Activated CD4-positive, alpha-beta memory T cell treated with anti-CD3 and anti-CD28 coated beads, Interleukin-2, amount 10 ng/mL, durations not matched to agents 7 days and 5 days (primary cell): ENCODE results near the gene C1QTNF6. TPM values are rescaled to one million over a fixed set of nuclear protein-coding genes. Genes with fewer than 3 reads are reported as not detected.

Experiments used
- CTCF ChIA-PET: fragments of 350-600 bp; sonication (Branson Sonifier 250); formaldehyde crosslinking; loops from one replicate; lab custom pipeline; 2021; ENCODE audit warnings: antibody characterized with exemption, inconsistent platforms; lab: Charles Lee
- POLR2A ChIA-PET: fragments of 350-600 bp; sonication (Branson Sonifier 250); formaldehyde crosslinking; loops from one replicate; lab custom pipeline; 2021; ENCODE audit warnings: antibody characterized with exemption; lab: Charles Lee
- DNase-seq: peaks from one replicate; pipeline ENCODE4 v3.0.0-alpha.2; 2020
- H3K27ac Mint-ChIP-seq: one replicate; pipeline ENCODE4 v1.8.0; 2021; ENCODE audit warnings: mild to moderate bottlenecking, mixed read lengths
- H3K27me3 Mint-ChIP-seq: one replicate; pipeline ENCODE4 v1.8.0; 2021; ENCODE audit warnings: mixed read lengths
- H3K36me3 Mint-ChIP-seq: one replicate; pipeline ENCODE4 v1.8.0; 2021; ENCODE audit warnings: low read depth, mixed read lengths
- H3K4me1 Mint-ChIP-seq: one replicate; pipeline ENCODE4 v1.8.0; 2021; ENCODE audit warnings: mixed read lengths
- H3K4me3 Mint-ChIP-seq: one replicate; pipeline ENCODE4 v1.8.0; 2021; ENCODE audit warnings: mild to moderate bottlenecking, mixed read lengths
- H3K9me3 Mint-ChIP-seq: one replicate; pipeline ENCODE4 v1.8.0; 2021; ENCODE audit warnings: mixed read lengths
- total RNA-seq, 2 experiments: library from RNA; stranded (reverse); gene quantifications; one replicate each; pipeline ENCODE4 v1.2.3, GENCODE V29; 2021

C1QTNF6 gene
- total RNA-seq, 2 experiments from 2014 or later: 10.2 to 10.3 TPM

DNA sequence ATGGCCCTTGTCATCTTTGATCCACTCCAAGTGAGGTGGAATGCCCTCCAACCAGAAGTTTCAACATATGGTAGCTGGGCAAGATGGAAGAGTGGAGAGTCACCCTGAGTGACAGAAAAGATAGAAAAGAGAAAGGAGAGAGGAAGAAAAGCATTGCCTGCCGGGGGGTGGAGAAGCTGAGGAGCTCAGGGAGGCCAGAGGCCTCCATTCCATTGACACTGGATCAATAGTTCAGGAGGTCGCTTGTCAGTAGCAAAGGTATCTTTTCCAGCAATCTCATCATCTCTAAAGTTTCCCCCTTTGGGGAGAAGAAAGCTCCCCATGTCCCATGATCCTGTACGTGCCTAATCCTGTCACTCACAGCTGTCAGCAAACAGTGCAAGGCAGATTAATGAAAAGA is 6.7 kb upstream of the C1QTNF6 start:
- Mint-ChIP-seq H3K27me3 (no peaks in the 10 kb centered on the region), H3K4me3 (no peak overlapping the region), H3K36me3 (peaks cover 14% of the 10 kb centered on the region), H3K9me3 (no peaks in the 10 kb centered on the region), H3K4me1 (peaks cover 44% of the 10 kb centered on the region), H3K27ac (no peak overlapping the region)
- ChIA-PET POLR2A (interaction anchor here (1.3 to 2.9 kb wide), 5 partner anchors 17 to 49 kb away, joined by 4 to 12 read pairs (median 4); partner anchors contain the start of genes IL2RB and RAC2), CTCF (interaction anchor here (1.5 to 4.0 kb wide), 2 partner anchors 29 to 118 kb away, joined by 4 to 17 read pairs; no protein-coding TSS in a partner anchor)
- no peak for DNase-seq

DNA sequence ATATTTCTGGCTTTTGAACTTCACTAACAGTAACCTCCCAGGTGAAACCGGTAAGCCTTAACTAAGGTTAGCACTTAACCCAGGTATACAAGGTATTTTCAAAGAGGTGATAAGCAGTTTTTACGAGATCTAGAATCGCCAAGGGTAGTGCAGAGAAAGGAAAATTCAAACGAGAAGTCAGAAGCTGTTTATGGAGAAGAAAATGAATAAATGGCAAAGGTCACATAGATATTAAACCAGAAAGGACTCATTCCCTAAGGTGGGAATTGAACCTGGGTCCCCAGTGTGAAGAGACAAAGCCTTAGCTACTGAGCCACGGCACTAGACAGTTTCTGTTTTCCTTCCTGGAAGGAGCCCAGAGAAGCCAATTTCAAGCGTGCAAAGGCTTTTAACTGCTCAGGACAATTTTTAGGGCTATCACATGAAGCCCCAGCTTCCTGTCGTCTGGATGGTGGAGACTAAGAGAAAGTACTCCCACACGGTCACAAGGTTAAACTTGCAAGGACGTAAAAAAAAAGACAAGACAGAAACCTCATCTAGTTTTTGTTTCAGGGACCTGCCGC is 5.7 kb upstream of the C1QTNF6 start:
- DNase-seq: peak; percentile 44
- no peak overlapping the region for H3K4me3 Mint-ChIP-seq
- POLR2A ChIA-PET: interaction anchor here (0.7 to 3.0 kb wide), 12 partner anchors 10 to 114 kb away, joined by 3 to 13 read pairs (median 4); partner anchors contain the start of genes IL2RB and RAC2
- CTCF ChIA-PET: interaction anchor here (0.8 to 4.0 kb wide), 4 partner anchors 28 to 418 kb away, joined by 3 to 17 read pairs (median 4); partner anchors contain the start of gene IFT27
- H3K4me1 Mint-ChIP-seq: peaks cover 46% of the 10 kb centered on the region
- peak overlapping the region; percentile 64 for H3K27ac Mint-ChIP-seq
- H3K9me3 Mint-ChIP-seq: no peaks in the 10 kb centered on the region
- peaks cover 16% of the 10 kb centered on the region for H3K36me3 Mint-ChIP-seq
- H3K27me3 Mint-ChIP-seq: no peaks in the 10 kb centered on the region

GRCh38 chr22:37192741-37193140 is 4.7 kb upstream of the C1QTNF6 start:
- no peak overlapping the region for H3K4me3 Mint-ChIP-seq
- H3K27ac Mint-ChIP-seq: no peak overlapping the region
- no peak for DNase-seq
- no peaks in the 10 kb centered on the region for H3K9me3 Mint-ChIP-seq
- H3K36me3 Mint-ChIP-seq: peaks cover 16% of the 10 kb centered on the region
- ChIA-PET POLR2A (interaction anchor here (1.1 to 3.0 kb wide), 6 partner anchors 27 to 113 kb away, joined by 4 to 13 read pairs (median 7); partner anchors contain the start of genes IL2RB and RAC2), CTCF (interaction anchor here (4.0 kb wide), 1 partner anchor 27 kb away, joined by 17 read pairs; no protein-coding TSS in a partner anchor)
- peaks cover 47% of the 10 kb centered on the region for H3K4me1 Mint-ChIP-seq
- no peaks in the 10 kb centered on the region for H3K27me3 Mint-ChIP-seq

DNA sequence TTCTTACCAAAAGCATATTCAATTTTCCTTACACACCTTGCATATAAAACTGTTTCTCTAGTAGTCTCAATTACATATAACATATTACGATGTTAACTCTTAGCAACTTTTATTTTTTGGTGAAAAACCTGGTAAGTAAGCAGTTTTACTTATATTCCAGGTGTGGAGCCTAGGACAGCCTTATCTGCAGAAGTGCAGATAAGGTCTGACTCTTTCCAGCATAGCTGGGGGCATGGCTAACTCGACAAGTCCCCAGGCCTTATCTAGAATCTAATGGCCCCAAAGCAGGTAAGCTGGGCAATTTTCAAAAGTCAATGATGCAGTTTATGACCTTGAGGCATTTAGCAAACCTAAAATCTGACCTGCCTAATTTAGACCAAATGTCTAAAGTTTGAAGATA is 4.2 kb upstream of the C1QTNF6 start:
- Mint-ChIP-seq H3K36me3 (peaks cover 16% of the 10 kb centered on the region), H3K27ac (no peak overlapping the region), H3K27me3 (no peaks in the 10 kb centered on the region), H3K4me3 (no peak overlapping the region), H3K9me3 (no peaks in the 10 kb centered on the region), H3K4me1 (peaks cover 47% of the 10 kb centered on the region)
- POLR2A ChIA-PET: interaction anchor here (1.4 to 3.0 kb wide), 3 partner anchors 26 to 43 kb away, joined by 3 to 13 read pairs (median 12); partner anchors contain the start of gene IL2RB
- DNase-seq: no peak
- CTCF ChIA-PET: interaction anchor here (1.0 to 4.0 kb wide), 5 partner anchors 8 to 148 kb away, joined by 3 to 17 read pairs (median 3); partner anchors contain the start of gene KCTD17

DNA sequence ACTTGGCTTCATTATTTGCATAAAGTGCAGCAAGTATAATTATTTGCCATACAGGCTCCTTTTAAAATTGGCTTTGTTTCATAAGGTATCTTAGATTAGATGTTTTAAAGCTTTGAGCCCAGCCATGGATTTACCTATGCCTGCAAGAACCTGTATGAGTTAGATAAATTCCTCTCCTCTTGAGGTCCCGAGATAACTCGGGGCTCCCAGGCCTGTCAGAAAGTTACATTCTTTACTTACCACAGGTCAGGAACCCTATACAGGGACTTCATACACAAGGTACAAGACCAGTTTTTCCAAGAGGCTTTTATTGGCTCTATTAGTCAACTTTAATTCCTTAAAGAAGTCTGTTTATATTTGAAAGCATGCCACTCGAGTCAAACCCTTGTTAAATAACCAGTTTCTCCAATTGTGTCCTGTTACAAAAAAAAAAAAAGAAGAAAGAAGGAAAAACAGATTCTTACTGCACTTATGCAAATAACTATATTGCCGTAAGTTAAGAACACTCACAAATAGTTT is 2.3 kb upstream of the C1QTNF6 start:
- DNase-seq: no peak
- H3K4me3 Mint-ChIP-seq: no peak overlapping the region
- H3K36me3 Mint-ChIP-seq: peaks cover 16% of the 10 kb centered on the region
- H3K27ac Mint-ChIP-seq: no peak overlapping the region
- CTCF ChIA-PET: no interaction called here
- H3K4me1 Mint-ChIP-seq: peaks cover 61% of the 10 kb centered on the region
- H3K9me3 Mint-ChIP-seq: no peaks in the 10 kb centered on the region
- POLR2A ChIA-PET: interaction anchor here (1.2 kb wide), 1 partner anchor 41 kb away, joined by 3 read pairs; no protein-coding TSS in a partner anchor
- no peaks in the 10 kb centered on the region for H3K27me3 Mint-ChIP-seq

- H3K27me3 Mint-ChIP-seq: no peaks in the 10 kb centered on the region
- no peaks in the 10 kb centered on the region for H3K9me3 Mint-ChIP-seq
- ChIA-PET POLR2A (interaction anchor here (1.1 kb wide), 1 partner anchor 22 kb away, joined by 3 read pairs; no protein-coding TSS in a partner anchor), CTCF (no interaction called here)
- H3K4me3 Mint-ChIP-seq: no peak overlapping the region
- H3K27ac Mint-ChIP-seq: no peak overlapping the region
- no peak for DNase-seq
- H3K36me3 Mint-ChIP-seq: peaks cover 16% of the 10 kb centered on the region
- peaks cover 54% of the 10 kb centered on the region for H3K4me1 Mint-ChIP-seq
Observed at GRCh38 chr22:37188901-37189466, 937 bp upstream of the C1QTNF6 start.

DNA sequence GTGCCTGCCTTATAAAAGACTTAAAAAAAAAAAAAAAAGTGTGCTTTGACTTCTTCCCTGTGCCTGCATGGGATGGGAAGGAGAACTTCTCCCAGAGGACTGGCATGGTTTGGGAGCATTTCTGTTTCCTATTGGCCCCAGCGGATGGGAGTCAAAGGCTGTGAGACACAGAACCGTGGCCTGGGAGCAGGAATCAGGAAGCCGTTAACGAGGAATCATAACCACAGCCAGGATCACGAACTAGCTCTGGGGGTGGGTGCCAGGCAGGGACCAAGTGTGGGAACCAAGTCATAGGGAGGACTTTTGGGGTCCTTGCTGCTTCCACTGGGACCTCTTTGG is 526 bp downstream of the C1QTNF6 start:
- H3K4me1 Mint-ChIP-seq: peaks cover 46% of the 10 kb centered on the region
- POLR2A ChIA-PET: interaction anchor here (0.7 to 2.6 kb wide), 6 partner anchors 10 to 66 kb away, joined by 3 to 9 read pairs (median 3); no protein-coding TSS in a partner anchor
- H3K9me3 Mint-ChIP-seq: no peaks in the 10 kb centered on the region
- peaks cover 9% of the 10 kb centered on the region for H3K36me3 Mint-ChIP-seq
- CTCF ChIA-PET: interaction anchor here (1.2 to 1.9 kb wide), 5 partner anchors 11 to 40 kb away, joined by 3 to 5 read pairs (median 3); no protein-coding TSS in a partner anchor
- H3K27ac Mint-ChIP-seq: no peak overlapping the region
- H3K4me3 Mint-ChIP-seq: no peak overlapping the region
- H3K27me3 Mint-ChIP-seq: no peaks in the 10 kb centered on the region
- DNase-seq: no peak

DNA sequence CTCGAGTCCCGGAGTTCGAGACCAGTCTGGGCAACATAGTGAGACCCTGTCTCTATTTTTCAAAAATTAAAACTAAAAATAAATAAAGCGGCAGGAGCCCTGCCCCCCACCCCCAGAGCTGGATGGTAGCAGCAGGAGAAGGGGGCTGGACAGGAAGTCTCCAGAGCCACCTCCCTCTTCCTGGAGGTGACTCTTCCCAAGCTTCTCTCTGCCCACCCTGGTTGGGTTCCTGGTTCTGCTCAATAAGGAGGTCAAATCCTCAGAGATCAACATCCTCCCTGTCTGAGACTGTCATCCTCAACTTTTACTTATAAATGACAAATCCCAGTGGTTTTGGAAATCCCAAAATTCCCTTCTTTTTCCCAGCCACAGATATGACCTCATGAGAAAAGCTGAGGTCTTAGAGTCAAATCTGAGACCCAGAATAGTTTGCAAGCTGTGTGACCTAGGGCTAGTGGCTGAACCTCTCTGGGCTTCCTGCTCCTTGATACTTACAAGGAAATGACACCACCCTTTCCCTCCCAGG is 987 bp downstream of the C1QTNF6 start:
- Mint-ChIP-seq H3K9me3 (no peaks in the 10 kb centered on the region), H3K27me3 (no peaks in the 10 kb centered on the region), H3K27ac (peak overlapping the region; percentile 72), H3K4me3 (no peak overlapping the region), H3K4me1 (peaks cover 46% of the 10 kb centered on the region), H3K36me3 (peaks cover 8% of the 10 kb centered on the region)
- no peak for DNase-seq
- ChIA-PET CTCF (interaction anchor here (1.2 to 1.9 kb wide), 5 partner anchors 11 to 40 kb away, joined by 3 to 5 read pairs (median 3); no protein-coding TSS in a partner anchor), POLR2A (interaction anchor here (0.9 to 2.6 kb wide), 8 partner anchors 9 to 65 kb away, joined by 3 to 9 read pairs (median 4); no protein-coding TSS in a partner anchor)

DNA sequence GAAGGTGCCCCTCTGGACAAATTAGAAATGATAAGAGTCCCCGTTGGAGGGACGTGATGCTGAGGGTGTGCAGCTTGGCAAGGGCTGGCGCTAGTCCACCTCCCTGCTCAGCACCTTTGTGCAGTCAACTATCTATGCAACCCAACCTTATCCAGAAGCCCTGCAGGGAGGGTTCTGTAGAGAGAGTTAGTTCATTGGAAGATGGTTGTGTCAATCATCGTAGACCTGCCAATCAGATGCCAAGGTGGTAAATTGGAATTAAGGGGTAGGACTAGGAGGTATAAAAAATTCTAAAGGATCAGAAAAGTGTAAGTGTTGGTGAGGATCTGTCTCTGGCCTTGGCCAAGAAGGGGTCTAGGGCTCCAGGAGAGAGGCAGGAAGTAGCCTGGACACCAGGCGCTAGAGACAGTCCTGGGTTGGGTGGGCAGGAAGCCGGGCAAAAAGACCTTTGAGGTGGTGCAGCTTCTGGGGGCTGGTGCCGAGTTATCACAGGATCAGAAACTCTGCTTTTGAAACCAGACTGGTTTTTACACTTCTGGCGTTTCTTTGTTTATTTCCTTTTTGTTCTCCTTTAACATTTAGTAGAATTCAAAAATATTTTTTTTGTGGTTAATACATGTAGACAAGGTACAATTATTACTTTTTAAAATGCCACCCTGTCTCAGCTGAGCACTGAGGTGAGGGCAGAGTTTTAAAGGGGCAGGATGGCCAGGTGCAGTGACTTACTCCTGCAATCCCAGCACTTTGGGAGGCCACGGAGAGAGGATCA is 1.6 kb downstream of the C1QTNF6 start:
- peak overlapping the region; percentile 72 for H3K27ac Mint-ChIP-seq

GRCh38 chr22:37185646-37186227 is 2.3 kb downstream of the C1QTNF6 start:
- no peak for DNase-seq
- Mint-ChIP-seq H3K9me3 (no peaks in the 10 kb centered on the region), H3K27ac (no peak overlapping the region), H3K36me3 (peaks cover 7% of the 10 kb centered on the region), H3K27me3 (no peaks in the 10 kb centered on the region), H3K4me1 (peaks cover 47% of the 10 kb centered on the region), H3K4me3 (no peak overlapping the region)
- POLR2A ChIA-PET: interaction anchor here (1.4 to 2.6 kb wide), 4 partner anchors 8 to 36 kb away, joined by 3 to 9 read pairs (median 6); no protein-coding TSS in a partner anchor
- CTCF ChIA-PET: no interaction called here

More for the DNA sequence above, 1.6 kb downstream of the C1QTNF6 start:
- no peaks in the 10 kb centered on the region for H3K9me3 Mint-ChIP-seq
- peak overlapping the region; percentile 39 for H3K4me3 Mint-ChIP-seq
- peak; percentile 43 for DNase-seq
- ChIA-PET POLR2A (interaction anchor here (1.0 to 2.6 kb wide), 7 partner anchors 9 to 64 kb away, joined by 3 to 9 read pairs (median 5); no protein-coding TSS in a partner anchor), CTCF (interaction anchor here (1.2 to 1.9 kb wide), 5 partner anchors 12 to 39 kb away, joined by 3 to 5 read pairs (median 3); no protein-coding TSS in a partner anchor)
- H3K4me1 Mint-ChIP-seq: peaks cover 47% of the 10 kb centered on the region
- peaks cover 8% of the 10 kb centered on the region for H3K36me3 Mint-ChIP-seq
- no peaks in the 10 kb centered on the region for H3K27me3 Mint-ChIP-seq

DNA sequence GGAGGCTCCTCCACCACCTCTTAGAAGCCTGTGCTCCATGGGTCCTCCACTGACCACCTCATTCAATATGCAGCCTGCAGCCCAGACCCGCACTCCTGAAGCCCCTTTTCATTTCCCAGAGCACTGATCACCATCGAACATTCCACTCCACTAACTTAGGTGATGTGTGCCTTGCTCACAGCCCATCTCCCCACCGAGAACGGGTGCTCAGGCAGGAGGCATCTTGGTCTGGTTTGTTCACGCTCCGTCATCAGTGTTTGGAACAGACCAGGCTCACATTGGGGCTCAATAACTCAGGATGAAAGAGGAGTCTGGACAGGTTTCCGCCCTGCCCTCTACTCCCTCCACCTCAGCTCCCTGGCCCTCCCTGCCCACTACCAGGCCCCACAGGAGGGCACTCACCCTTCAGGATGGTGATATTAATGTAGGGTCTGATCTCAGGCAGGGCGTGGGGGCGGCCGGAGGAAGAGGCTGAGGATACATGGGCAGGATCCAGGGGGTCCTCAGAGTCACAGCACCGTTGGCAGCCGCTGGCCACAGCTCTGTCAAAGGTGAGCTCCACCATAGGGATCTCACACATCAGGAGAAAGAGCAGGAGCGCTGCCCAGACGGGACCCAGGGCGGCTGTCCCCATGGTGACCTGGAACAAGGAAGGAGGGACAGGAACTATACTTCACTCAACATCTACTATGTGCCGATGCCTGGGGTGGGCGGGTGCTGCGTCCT is 3.1 kb downstream of the C1QTNF6 start:
- H3K27me3 Mint-ChIP-seq: no peaks in the 10 kb centered on the region
- H3K4me1 Mint-ChIP-seq: peaks cover 47% of the 10 kb centered on the region
- CTCF ChIA-PET: no interaction called here
- H3K9me3 Mint-ChIP-seq: no peaks in the 10 kb centered on the region
- POLR2A ChIA-PET: interaction anchor here (2.1 kb wide), 1 partner anchor 15 kb away, joined by 5 read pairs; no protein-coding TSS in a partner anchor
- H3K4me3 Mint-ChIP-seq: no peak overlapping the region
- no peak for DNase-seq
- H3K27ac Mint-ChIP-seq: no peak overlapping the region
- peaks cover 3% of the 10 kb centered on the region for H3K36me3 Mint-ChIP-seq
